LNCaP clone FGC (cell line): ENCODE data around the gene LYST.

Experiments used
- DNase-seq: peaks from one replicate; pipeline ENCODE4 v3.0.0-alpha.2; 2011; ENCODE audit warnings: low read depth
- H3K4me3 ChIP-seq: 2 replicates; pipeline ENCODE4 v1.5.1; 2011; ENCODE audit warnings: mild to moderate bottlenecking, low read depth, low read length, control low read depth
- CTCF ChIP-seq: IDR thresholded peaks from 2 replicates; pipeline ENCODE4 v1.5.1; 2012; ENCODE audit warnings: mild to moderate bottlenecking; ENCODE audit not compliant: control insufficient read depth, insufficient read depth; ENCODE audit errors: extremely low read depth

LYST gene

GRCh38 chr1:235722858-235723257 is 143.8 kb downstream of the LYST start:
- DNase-seq: no peak
- TF ChIP-seq CTCF: no peak
- no peak overlapping the region for H3K4me3 ChIP-seq

DNA sequence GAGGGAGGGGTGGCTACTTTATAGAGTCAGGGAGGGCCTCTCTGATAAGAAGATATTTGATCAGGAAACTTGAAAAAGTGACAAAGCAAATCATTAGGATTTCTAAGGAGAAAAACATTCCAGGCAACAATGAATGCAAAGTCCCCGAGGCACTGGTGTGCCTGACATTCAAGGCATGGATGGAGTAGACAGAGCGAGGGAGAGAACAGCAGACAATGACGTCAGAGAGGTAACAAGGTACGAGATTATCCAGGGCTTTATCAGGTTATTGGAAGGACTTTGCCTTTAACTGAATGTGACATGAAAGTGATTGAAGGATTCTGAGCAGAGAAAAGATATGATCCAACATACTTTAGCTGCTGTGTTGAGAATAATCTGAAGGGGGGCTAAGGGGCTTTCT is 144.7 kb downstream of the LYST start:
- DNase-seq: no peak
- no peak for TF ChIP-seq CTCF
- no peak overlapping the region for H3K4me3 ChIP-seq

DNA sequence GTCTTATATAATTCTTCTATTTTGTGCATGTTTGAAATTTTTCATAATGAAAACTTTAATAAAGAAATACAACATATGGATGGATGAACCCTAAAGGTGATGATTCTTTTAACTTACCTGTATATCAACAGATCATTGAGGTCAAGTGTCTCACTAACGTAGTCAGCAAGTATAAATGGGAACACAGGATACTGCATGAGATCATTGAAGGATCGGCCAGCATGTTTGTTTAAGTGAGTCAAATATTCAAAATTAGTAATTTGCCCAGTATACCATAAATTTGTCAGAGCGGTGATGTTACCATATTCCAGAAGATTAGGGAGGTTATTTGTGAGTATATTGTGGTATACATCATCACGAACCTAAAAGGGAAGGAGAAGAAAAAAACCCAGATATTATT is 146.2 kb downstream of the LYST start:
- TF ChIP-seq CTCF: no peak
- no peak overlapping the region for H3K4me3 ChIP-seq
- DNase-seq: no peak

- DNase-seq: peak; percentile 87
- TF ChIP-seq CTCF: no peak
- H3K4me3 ChIP-seq: 0 out of 2 replicates have a peak overlapping the region, but pooled peaks have one; percentile 2
These were observed 152.4 kb downstream of the LYST start for GRCh38 chr1:235714205-235714897.

- no peak overlapping the region for H3K4me3 ChIP-seq
- no peak for TF ChIP-seq CTCF
- DNase-seq: no peak
These were observed 153.9 kb downstream of the LYST start for GRCh38 chr1:235712812-235713211.

GRCh38 chr1:235710687-235711086 is 156.0 kb downstream of the LYST start:
- TF ChIP-seq CTCF: no peak
- no peak for DNase-seq
- no peak overlapping the region for H3K4me3 ChIP-seq

- TF ChIP-seq CTCF: no peak
- H3K4me3 ChIP-seq: no peak overlapping the region
- no peak for DNase-seq
These were observed 157.7 kb downstream of the LYST start for GRCh38 chr1:235709018-235709417.
